Thyroid gland (tissue), 4 donors: ENCODE measurements around the gene COL28A1.

Experiments
- POLR2A ChIP-seq, 2 donors: fragments of 450-650 bp; IDR thresholded peaks; one replicate each; pipeline ENCODE4 v1.6.1; 2017; ENCODE audit warnings: antibody characterized with exemption in 2 of 2, mild to moderate bottlenecking in 2 of 2, moderate library complexity in 1 of 2
- TF ChIP-seq, protein P1 (sequence below), 6 experiments: fragments of 200-600 bp in 3 of 6; fragments of 450-650 bp in 3 of 6; sonication (generic) in 3 of 6; IDR thresholded peaks; one replicate each; pipeline ENCODE4 v1.5.1; 2016 to 2019; ENCODE audit warnings: antibody characterized with exemption in 6 of 6, mild to moderate bottlenecking in 2 of 6, inconsistent platforms in 1 of 6, moderate library complexity in 1 of 6

DNA sequence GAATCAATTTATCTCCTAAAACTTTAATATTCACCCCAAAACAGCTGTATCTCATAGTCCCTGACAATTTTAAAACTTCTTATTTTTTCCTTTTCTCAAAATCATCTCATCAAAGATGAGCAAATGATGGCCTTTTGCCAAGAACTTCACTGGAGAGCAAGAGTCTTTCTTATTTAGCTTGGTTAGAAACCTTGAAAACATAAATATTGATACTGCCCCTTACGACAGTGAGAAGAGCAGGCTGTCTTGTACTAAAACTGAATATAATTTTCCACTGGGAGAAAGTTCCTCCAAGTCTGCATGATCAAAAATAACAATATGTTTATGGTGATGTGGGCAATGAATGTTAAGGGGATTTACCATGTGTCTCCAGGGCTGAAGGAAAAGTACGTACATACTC, 109.0 kb downstream of the COL28A1 start:
- TF ChIP-seq, protein P1, sequence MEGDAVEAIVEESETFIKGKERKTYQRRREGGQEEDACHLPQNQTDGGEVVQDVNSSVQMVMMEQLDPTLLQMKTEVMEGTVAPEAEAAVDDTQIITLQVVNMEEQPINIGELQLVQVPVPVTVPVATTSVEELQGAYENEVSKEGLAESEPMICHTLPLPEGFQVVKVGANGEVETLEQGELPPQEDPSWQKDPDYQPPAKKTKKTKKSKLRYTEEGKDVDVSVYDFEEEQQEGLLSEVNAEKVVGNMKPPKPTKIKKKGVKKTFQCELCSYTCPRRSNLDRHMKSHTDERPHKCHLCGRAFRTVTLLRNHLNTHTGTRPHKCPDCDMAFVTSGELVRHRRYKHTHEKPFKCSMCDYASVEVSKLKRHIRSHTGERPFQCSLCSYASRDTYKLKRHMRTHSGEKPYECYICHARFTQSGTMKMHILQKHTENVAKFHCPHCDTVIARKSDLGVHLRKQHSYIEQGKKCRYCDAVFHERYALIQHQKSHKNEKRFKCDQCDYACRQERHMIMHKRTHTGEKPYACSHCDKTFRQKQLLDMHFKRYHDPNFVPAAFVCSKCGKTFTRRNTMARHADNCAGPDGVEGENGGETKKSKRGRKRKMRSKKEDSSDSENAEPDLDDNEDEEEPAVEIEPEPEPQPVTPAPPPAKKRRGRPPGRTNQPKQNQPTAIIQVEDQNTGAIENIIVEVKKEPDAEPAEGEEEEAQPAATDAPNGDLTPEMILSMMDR (IDR thresholded peaks at IDR 0.05) = no peak
- no peak for TF ChIP-seq POLR2A (IDR thresholded peaks at IDR 0.05)
